GM10266 (cell line): ENCODE data around the gene DACH1.

Experiments
- DNase-seq: peaks from one replicate; pipeline ENCODE4 v3.0.0; 2012; ENCODE audit errors: extremely low spot score
- CTCF ChIP-seq: IDR thresholded peaks from 2 replicates; pipeline ENCODE4 v1.5.1; 2012; ENCODE audit warnings: mild to moderate bottlenecking, low read depth; ENCODE audit not compliant: control insufficient read depth, insufficient read depth; ENCODE audit errors: missing control alignments

The DACH1 gene

GRCh38 chr13:71860547-71861138, 6.4 kb downstream of the DACH1 start:
- TF ChIP-seq CTCF: no peak
- DNase-seq: no peak

- TF ChIP-seq CTCF: no peak
- DNase-seq: no peak
Observed at GRCh38 chr13:71858647-71859046, 8.4 kb downstream of the DACH1 start.

GRCh38 chr13:71856548-71857043, 10.4 kb downstream of the DACH1 start:
- DNase-seq: no peak
- no peak for TF ChIP-seq CTCF

- DNase-seq: no peak
- TF ChIP-seq CTCF: no peak
Observed at GRCh38 chr13:71854401-71854800, 12.6 kb downstream of the DACH1 start.

- TF ChIP-seq CTCF: no peak
Observed at GRCh38 chr13:71853725-71854124, 13.3 kb downstream of the DACH1 start.

GRCh38 chr13:71852736-71853135, 14.3 kb downstream of the DACH1 start:
- no peak for TF ChIP-seq CTCF
- DNase-seq: no peak

More at GRCh38 chr13:71853725-71854124, 13.3 kb downstream of the DACH1 start:
- no peak for DNase-seq

GRCh38 chr13:71851498-71852409, 15.2 kb downstream of the DACH1 start:
- no peak for DNase-seq
- TF ChIP-seq CTCF: no peak
